NCI-H1930 (cell line): ENCODE results near the gene NIPAL4.
"Not testable (repeated sequence)": the region's sequence is repeated elsewhere in the genome, so short reads cannot be mapped to it uniquely, and the experiment has no call there.

ENCODE experiments used
- DNase-seq, 2 experiments: peaks; one replicate each; lab custom pipeline; 2025; lab: John Stamatoyannopoulos, UW

Gene NIPAL4

GRCh38 chr5:157459715-157460599, at the start of gene NIPAL4:
Gene NIPAL4, plus strand, starts transcription at chr5:157460213. Its CDS starts 108 bp downstream, at chr5:157460321.
- DNase-seq = peak in 1 of 2 experiments; percentile 0

GRCh38 chr5:157415838-157416237, 44.2 kb upstream of the NIPAL4 start:
- DNase-seq = no peak

- DNase-seq = not testable (repeated sequence)
Measured at GRCh38 chr5:157419521-157419920, 40.5 kb upstream of the NIPAL4 start.

- not testable (repeated sequence) for DNase-seq
Measured at GRCh38 chr5:157429920-157430319, 30.1 kb upstream of the NIPAL4 start.

GRCh38 chr5:157431544-157432200, 28.3 kb upstream of the NIPAL4 start:
- DNase-seq = no peak

GRCh38 chr5:157434096-157434495, 25.9 kb upstream of the NIPAL4 start:
- DNase-seq = no peak

- no peak for DNase-seq
Measured at GRCh38 chr5:157443041-157443549, 16.9 kb upstream of the NIPAL4 start.

GRCh38 chr5:157444224-157444623, 15.8 kb upstream of the NIPAL4 start:
- no peak for DNase-seq

- no peak for DNase-seq
Measured at GRCh38 chr5:157445745-157446411, 14.1 kb upstream of the NIPAL4 start.

GRCh38 chr5:157446412-157446935, 13.5 kb upstream of the NIPAL4 start:
- no peak for DNase-seq

GRCh38 chr5:157447201-157447637, 12.8 kb upstream of the NIPAL4 start:
- DNase-seq = no peak

- DNase-seq = no peak
Measured at GRCh38 chr5:157449011-157449723, 10.8 kb upstream of the NIPAL4 start.

GRCh38 chr5:157450024-157450423, 10.0 kb upstream of the NIPAL4 start:
- no peak for DNase-seq

GRCh38 chr5:157451806-157452205, 8.2 kb upstream of the NIPAL4 start:
- DNase-seq = no peak

- no peak for DNase-seq
Measured at GRCh38 chr5:157454273-157454672, 5.7 kb upstream of the NIPAL4 start.

GRCh38 chr5:157455057-157455456, 5.0 kb upstream of the NIPAL4 start:
- no peak for DNase-seq

GRCh38 chr5:157456301-157456700, 3.7 kb upstream of the NIPAL4 start:
- no peak for DNase-seq

- no peak for DNase-seq
Measured at GRCh38 chr5:157457391-157457790, 2.6 kb upstream of the NIPAL4 start.

GRCh38 chr5:157458835-157459234, 1.2 kb upstream of the NIPAL4 start:
- DNase-seq = no peak

- DNase-seq = no peak
Measured at GRCh38 chr5:157460921-157461792, 1.1 kb downstream of the NIPAL4 start.
